ENCODE data around the gene BTAF1. TPM values are rescaled to one million over a fixed set of nuclear protein-coding genes. Genes with fewer than 3 reads are reported as not detected.
A peak's percentile ranks its signal among the peaks of the same experiment; 100 is the strongest.

BTAF1 gene
- total and polyA plus RNA-seq, 9 donors: 13.0 to 50.7 (median 38.9) TPM

- no peaks in the 10 kb centered on the region for H3K9me3 ChIP-seq
- no peak for DNase-seq
- H3K4me1 ChIP-seq (ENCODE audit: insufficient read depth): no peaks in the 10 kb centered on the region
- TF ChIP-seq EP300 (IDR thresholded peaks at IDR 0.05): no peak
- H3K36me3 ChIP-seq: no peaks in the 10 kb centered on the region
- no peak overlapping the region for H3K4me3 ChIP-seq
- H3K27ac ChIP-seq: no peak overlapping the region
- intact Hi-C loops (cut with DNase I): no loop called here
- 79 to 85% (median 83%) methylated on average over 2 of the region's 2 CpGs for WGBS, 3 donors
- no peaks in the 10 kb centered on the region for H3K27me3 ChIP-seq
Measured at GRCh38 chr10:92064506-92064905, 140.9 kb downstream of the BTAF1 start.

- no peak for DNase-seq
- TF ChIP-seq EP300 (IDR thresholded peaks at IDR 0.05): no peak
- no peak for TF ChIP-seq CTCF (IDR thresholded peaks at IDR 0.05)
- TF ChIP-seq POLR2A (IDR thresholded peaks at IDR 0.05): no peak
- Histone ChIP-seq H3K36me3 (no peaks in the 10 kb centered on the region), H3K4me1 (ENCODE audit: insufficient read depth) (peaks cover 1% of the 10 kb centered on the region), H3K27ac (no peak overlapping the region), H3K27me3 (no peaks in the 10 kb centered on the region), H3K9me3 (no peaks in the 10 kb centered on the region), H3K4me3 (no peak overlapping the region)
- intact Hi-C loops (cut with DNase I): no loop called here
- WGBS, 3 donors: 94 to 96% (median 96%) methylated on average over 4 of the region's 4 CpGs
Measured at GRCh38 chr10:92066386-92066785, 142.8 kb downstream of the BTAF1 start.

- Histone ChIP-seq H3K36me3 (no peaks in the 10 kb centered on the region), H3K27me3 (no peaks in the 10 kb centered on the region), H3K9me3 (no peaks in the 10 kb centered on the region), H3K4me3 (no peak overlapping the region), H3K4me1 (ENCODE audit: insufficient read depth) (peaks cover 1% of the 10 kb centered on the region), H3K27ac (no peak overlapping the region)
- TF ChIP-seq EP300 (IDR thresholded peaks at IDR 0.05) (no peak), CTCF (IDR thresholded peaks at IDR 0.05) (no peak), POLR2A (IDR thresholded peaks at IDR 0.05) (no peak)
- DNase-seq: no peak
- 78 to 91% (median 87%) methylated on average over 1 of the region's 1 CpG for WGBS, 3 donors
- intact Hi-C loops (cut with DNase I): no loop called here
Measured at GRCh38 chr10:92068900-92069299, 145.3 kb downstream of the BTAF1 start.

GRCh38 chr10:92074126-92074887, 150.7 kb downstream of the BTAF1 start:
- H3K9me3 ChIP-seq: no peaks in the 10 kb centered on the region
- 74% methylated on average over 6 of the region's 6 CpGs for WGBS, 3 donors
- H3K27ac ChIP-seq: no peak overlapping the region
- no peaks in the 10 kb centered on the region for H3K36me3 ChIP-seq
- no peak for DNase-seq
- peaks cover 1% of the 10 kb centered on the region for H3K4me1 ChIP-seq (ENCODE audit: insufficient read depth)
- H3K27me3 ChIP-seq: no peaks in the 10 kb centered on the region
- no peak overlapping the region for H3K4me3 ChIP-seq
- no peak for TF ChIP-seq POLR2A (IDR thresholded peaks at IDR 0.05)
- TF ChIP-seq EP300 (IDR thresholded peaks at IDR 0.05): no peak
- TF ChIP-seq CTCF (IDR thresholded peaks at IDR 0.05): peak in 1 of 3 donors; percentile 21
- intact Hi-C loops (cut with DNase I): no loop called here

GRCh38 chr10:92075829-92076228, 152.3 kb downstream of the BTAF1 start:
- Histone ChIP-seq H3K27ac (no peak overlapping the region), H3K4me1 (ENCODE audit: insufficient read depth) (no peaks in the 10 kb centered on the region), H3K36me3 (no peaks in the 10 kb centered on the region), H3K4me3 (no peak overlapping the region), H3K9me3 (no peaks in the 10 kb centered on the region), H3K27me3 (no peaks in the 10 kb centered on the region)
- intact Hi-C loops (cut with DNase I): no loop called here
- DNase-seq: no peak
- TF ChIP-seq EP300 (IDR thresholded peaks at IDR 0.05): no peak
- no peak for TF ChIP-seq CTCF (IDR thresholded peaks at IDR 0.05)
- TF ChIP-seq POLR2A (IDR thresholded peaks at IDR 0.05): no peak
